Body of pancreas (tissue), 4 donors: Measurements from ENCODE around the gene LAIR1. TPM values are rescaled to one million over a fixed set of nuclear protein-coding genes. Genes with fewer than 3 reads are reported as not detected.
"Not testable (repeated sequence)": the region's sequence is repeated elsewhere in the genome, so short reads cannot be mapped to it uniquely, and the experiment has no call there.

Experiments
- ATAC-seq: fragments of 150-250 bp; one replicate; pipeline ENCODE4 v1.9.1; 2016
- DNase-seq, 4 donors: peaks; one replicate each; pipeline ENCODE4 v3.0.0-alpha.2; 2019
- H3K27ac ChIP-seq, 4 donors: fragments of 200-600 bp; sonication (generic); 1 replicate in 3 of 4; 2 replicates in 1 of 4; pipeline versions ENCODE4 v1.5.1 to v1.6.1; 2016 to 2019; ENCODE audit warnings: mild to moderate bottlenecking in 1 of 4, mixed read lengths in 1 of 4, moderate library complexity in 1 of 4
- H3K27me3 ChIP-seq, 2 donors: fragments of 200-600 bp; sonication (generic); one replicate each; pipeline ENCODE4 v1.6.0; 2016; ENCODE audit warnings: mild to moderate bottlenecking in 1 of 2
- H3K36me3 ChIP-seq, 2 donors: fragments of 200-600 bp; sonication (generic); replicated peaks in 1 of 2; 2 replicates each; pipeline ENCODE4 v1.5.1; 2016; ENCODE audit warnings: low read depth in 2 of 2; ENCODE audit not compliant: insufficient read depth in 1 of 2
- H3K4me1 ChIP-seq: fragments of 200-600 bp; sonication (generic); one replicate; pipeline ENCODE4 v1.6.0; 2016
- H3K4me3 ChIP-seq, 2 donors: fragments of 200-600 bp; sonication (generic); 1 replicate in 1 of 2; 2 replicates in 1 of 2; pipeline ENCODE4 v1.5.1; 2016 to 2019
- H3K9me3 ChIP-seq, 3 donors: fragments of 200-600 bp; sonication (generic); 1 replicate in 2 of 3; 2 replicates in 1 of 3; pipeline ENCODE4 v1.5.1; 2016
- CTCF ChIP-seq, 7 experiments: fragments of 450-650 bp in 4 of 7; fragments of 200-600 bp in 3 of 7; sonication (generic) in 3 of 7; IDR thresholded peaks; one replicate each; pipeline ENCODE4 v1.5.1; 2016 to 2019; ENCODE audit warnings: antibody characterized with exemption in 7 of 7
- POLR2A ChIP-seq, 3 donors: fragments of 450-650 bp; IDR thresholded peaks; one replicate each; pipeline ENCODE4 v1.6.1; 2016; ENCODE audit warnings: antibody characterized with exemption in 3 of 3, mild to moderate bottlenecking in 2 of 3
- WGBS, 2 donors: methylation state at CpG; one replicate each; pipeline ENCODE4 v1.1.5; 2017; 5-methylcytosine and 5-hydroxymethylcytosine counted together
- intact Hi-C: fragments of 100-400 bp; cut with DNase I; formaldehyde crosslinking; loops from one replicate; pipeline ENCODE4 v1.15.1; 2023
- total RNA-seq, 2 donors: library from RNA; depleted of rRNA; stranded (reverse); fragments of >200 nt; gene quantifications; one replicate each; pipeline ENCODE4 v1.1.0, GENCODE V29; 2016

LAIR1 gene
- total RNA-seq, 2 donors from 2014 or later: 2.9 to 35.6 TPM

- Histone ChIP-seq H3K27ac (no peak overlapping the region), H3K36me3 (no peaks in the 10 kb centered on the region), H3K4me1 (peaks cover 5% of the 10 kb centered on the region), H3K9me3 (no peaks in the 10 kb centered on the region), H3K4me3 (no peak overlapping the region), H3K27me3 (no peaks in the 10 kb centered on the region)
- TF ChIP-seq CTCF (IDR thresholded peaks at IDR 0.05): no peak
- TF ChIP-seq POLR2A (IDR thresholded peaks at IDR 0.05): no peak
- ATAC-seq (no peak), DNase-seq (no peak)
- intact Hi-C loops: no loop called here
- WGBS, 2 donors: 58 to 73% methylated on average over 3 to 7 of the region's 7 CpGs
Observed at GRCh38 chr19:54331626-54332025, 33.1 kb downstream of the LAIR1 start.

DNA sequence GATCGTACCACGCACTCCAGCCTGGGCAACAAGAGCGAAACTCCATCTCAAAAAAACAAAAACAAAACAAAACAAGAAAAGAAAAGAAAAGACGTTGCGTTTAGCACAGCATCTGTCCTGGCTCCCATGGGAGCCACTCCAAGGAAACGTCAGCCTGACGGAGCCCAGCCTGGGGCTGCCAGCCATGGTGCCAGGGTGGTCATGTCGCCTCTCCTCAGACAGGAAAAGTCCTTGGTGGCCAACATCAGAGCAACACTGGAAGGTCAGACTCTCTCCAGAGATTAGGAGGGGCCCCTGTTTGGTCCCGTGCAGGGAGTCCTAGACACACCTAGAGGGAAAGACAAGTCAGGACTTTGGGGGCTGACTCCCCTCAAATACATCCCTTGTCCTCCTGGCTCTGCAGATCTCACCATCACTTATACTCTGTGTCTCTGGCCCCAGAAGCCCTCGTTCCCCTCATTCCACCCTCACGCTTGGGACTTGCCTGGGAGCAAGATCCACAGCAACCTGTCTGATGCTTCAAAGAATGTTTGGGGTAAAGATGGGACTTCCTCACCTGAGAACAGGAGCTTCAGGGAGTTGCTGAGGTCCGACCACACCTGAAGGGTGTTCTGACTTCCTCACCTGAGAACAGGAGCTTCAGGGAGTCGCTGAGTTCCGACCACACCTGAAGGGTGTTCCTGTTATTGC lies 35.1 kb downstream of the LAIR1 start:
- Histone ChIP-seq H3K9me3 (no peaks in the 10 kb centered on the region), H3K4me1 (peaks cover 5% of the 10 kb centered on the region), H3K27ac (no peak overlapping the region), H3K36me3 (no peaks in the 10 kb centered on the region), H3K27me3 (no peaks in the 10 kb centered on the region), H3K4me3 (no peak overlapping the region)
- intact Hi-C loops: no loop called here
- DNase-seq: peak in 3 of 4 donors; percentile 27 to 54 (median 47)
- ATAC-seq: peak; percentile 38
- 41 to 43% methylated on average over 10 to 14 of the region's 14 CpGs for WGBS, 2 donors
- TF ChIP-seq CTCF (IDR thresholded peaks at IDR 0.05): no peak
- no peak for TF ChIP-seq POLR2A (IDR thresholded peaks at IDR 0.05)

GRCh38 chr19:54328781-54329180 lies 36.0 kb downstream of the LAIR1 start:
- 75 to 81% methylated on average over 5 of the region's 5 CpGs for WGBS, 2 donors
- intact Hi-C loops, H3K27me3 ChIP-seq, DNase-seq, H3K27ac ChIP-seq, H3K36me3 ChIP-seq, H3K4me1 ChIP-seq, ATAC-seq, H3K4me3 ChIP-seq, H3K9me3 ChIP-seq: not testable (repeated sequence)

DNA sequence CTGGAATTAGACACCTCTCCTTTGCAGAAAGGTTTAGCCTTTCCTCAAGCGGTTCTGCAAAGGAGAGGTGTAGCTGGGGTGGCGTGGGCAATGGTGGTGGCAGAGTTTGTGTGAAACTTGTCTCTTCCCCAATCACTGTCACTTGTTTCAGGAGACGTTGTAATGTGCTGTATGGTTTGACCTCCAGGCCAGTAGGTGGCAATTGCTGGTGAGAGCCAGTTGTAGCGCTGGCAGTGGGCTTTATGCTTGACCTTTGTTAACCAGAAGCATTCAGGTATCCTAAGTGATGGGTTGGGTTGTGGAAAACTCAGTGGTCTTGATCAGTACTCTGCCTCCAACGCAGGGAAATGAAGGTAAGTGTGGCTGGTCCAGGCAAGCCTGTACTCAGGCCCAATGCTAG lies 39.1 kb downstream of the LAIR1 start:
- ATAC-seq: no peak
- no peaks in the 10 kb centered on the region for H3K36me3 ChIP-seq
- no peak for DNase-seq
- H3K4me3 ChIP-seq: no peak overlapping the region
- H3K4me1 ChIP-seq: peaks cover 5% of the 10 kb centered on the region
- TF ChIP-seq POLR2A (IDR thresholded peaks at IDR 0.05) (no peak), CTCF (IDR thresholded peaks at IDR 0.05) (no peak)
- intact Hi-C loops: no loop called here
- no peaks in the 10 kb centered on the region for H3K9me3 ChIP-seq
- H3K27me3 ChIP-seq: no peaks in the 10 kb centered on the region
- H3K27ac ChIP-seq: no peak overlapping the region
- 61 to 64% methylated on average over 4 to 5 of the region's 5 CpGs for WGBS, 2 donors

DNA sequence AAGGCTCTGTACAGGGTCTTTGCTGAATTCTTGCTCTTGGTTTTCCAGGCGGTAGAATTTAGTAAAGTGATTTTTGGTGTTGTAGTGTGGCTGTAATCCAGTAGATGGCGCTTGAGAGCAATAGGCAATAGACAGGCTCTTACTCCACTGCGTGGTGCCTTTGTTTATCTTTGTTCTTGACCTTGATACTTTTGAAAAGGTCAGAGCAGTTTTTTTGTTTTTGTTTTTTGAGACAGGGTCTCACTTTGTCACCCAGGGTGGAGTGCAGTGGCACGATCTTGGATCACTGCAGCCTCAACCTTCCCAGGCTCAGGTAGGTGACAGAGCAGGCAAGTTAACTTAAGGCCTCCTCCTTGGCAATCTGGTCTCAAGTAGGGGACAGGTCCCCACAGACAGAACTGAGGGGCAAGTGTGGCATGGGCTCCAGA lies 39.5 kb downstream of the LAIR1 start:
- no peak for TF ChIP-seq POLR2A (IDR thresholded peaks at IDR 0.05)
- peak; percentile 77 to 94 (median 79) for TF ChIP-seq CTCF (IDR thresholded peaks at IDR 0.05)
- Histone ChIP-seq H3K4me3 (no peak overlapping the region), H3K27ac (no peak overlapping the region), H3K27me3 (no peaks in the 10 kb centered on the region), H3K4me1 (peaks cover 5% of the 10 kb centered on the region), H3K36me3 (no peaks in the 10 kb centered on the region), H3K9me3 (no peaks in the 10 kb centered on the region)
- DNase-seq: peak; percentile 35 to 42 (median 40)
- 1 to 4% methylated on average over 4 of the region's 4 CpGs for WGBS, 2 donors
- intact Hi-C loops: no loop called here
- peak; percentile 68 for ATAC-seq
